Measurements from ENCODE around the gene LRRC4C.

DNA sequence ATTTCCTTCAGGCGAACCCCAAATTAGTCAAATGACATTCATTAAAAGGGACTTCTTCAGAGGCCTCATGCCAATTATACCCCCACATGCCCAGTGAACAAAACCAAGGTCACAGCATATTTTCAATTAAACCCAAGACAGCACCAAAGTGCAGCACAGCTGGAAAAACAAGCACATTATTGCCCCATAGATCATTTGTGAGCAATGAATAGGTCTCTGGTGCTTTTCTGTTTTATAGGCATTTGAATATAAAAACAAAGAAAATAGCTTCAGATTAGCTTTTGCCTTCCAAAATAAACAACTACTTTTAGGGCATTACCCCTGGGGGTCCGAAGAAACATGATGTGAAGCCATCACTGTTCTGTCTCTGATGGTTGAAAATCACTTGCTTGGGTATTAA is 1319.9 kb downstream of the LRRC4C start:
- TF ChIP-seq, protein P1, sequence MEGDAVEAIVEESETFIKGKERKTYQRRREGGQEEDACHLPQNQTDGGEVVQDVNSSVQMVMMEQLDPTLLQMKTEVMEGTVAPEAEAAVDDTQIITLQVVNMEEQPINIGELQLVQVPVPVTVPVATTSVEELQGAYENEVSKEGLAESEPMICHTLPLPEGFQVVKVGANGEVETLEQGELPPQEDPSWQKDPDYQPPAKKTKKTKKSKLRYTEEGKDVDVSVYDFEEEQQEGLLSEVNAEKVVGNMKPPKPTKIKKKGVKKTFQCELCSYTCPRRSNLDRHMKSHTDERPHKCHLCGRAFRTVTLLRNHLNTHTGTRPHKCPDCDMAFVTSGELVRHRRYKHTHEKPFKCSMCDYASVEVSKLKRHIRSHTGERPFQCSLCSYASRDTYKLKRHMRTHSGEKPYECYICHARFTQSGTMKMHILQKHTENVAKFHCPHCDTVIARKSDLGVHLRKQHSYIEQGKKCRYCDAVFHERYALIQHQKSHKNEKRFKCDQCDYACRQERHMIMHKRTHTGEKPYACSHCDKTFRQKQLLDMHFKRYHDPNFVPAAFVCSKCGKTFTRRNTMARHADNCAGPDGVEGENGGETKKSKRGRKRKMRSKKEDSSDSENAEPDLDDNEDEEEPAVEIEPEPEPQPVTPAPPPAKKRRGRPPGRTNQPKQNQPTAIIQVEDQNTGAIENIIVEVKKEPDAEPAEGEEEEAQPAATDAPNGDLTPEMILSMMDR (IDR thresholded peaks at IDR 0.05) = no peak
- no peak for TF ChIP-seq POLR2A (IDR thresholded peaks at IDR 0.05)
